HG02678 (cell line): ENCODE measurements around the gene PRDM15.
"Not testable (repeated sequence)": the region's sequence is repeated elsewhere in the genome, so short reads cannot be mapped to it uniquely, and the experiment has no call there.

Source experiments
- ATAC-seq: cut with Tn5 transposase; IDR thresholded peaks from one replicate; pipeline ENCODE4 v1.9.1; 2021; ENCODE audit warnings: mild to moderate bottlenecking, moderate library complexity; ENCODE audit not compliant: unreplicated experiment

PRDM15 gene

DNA sequence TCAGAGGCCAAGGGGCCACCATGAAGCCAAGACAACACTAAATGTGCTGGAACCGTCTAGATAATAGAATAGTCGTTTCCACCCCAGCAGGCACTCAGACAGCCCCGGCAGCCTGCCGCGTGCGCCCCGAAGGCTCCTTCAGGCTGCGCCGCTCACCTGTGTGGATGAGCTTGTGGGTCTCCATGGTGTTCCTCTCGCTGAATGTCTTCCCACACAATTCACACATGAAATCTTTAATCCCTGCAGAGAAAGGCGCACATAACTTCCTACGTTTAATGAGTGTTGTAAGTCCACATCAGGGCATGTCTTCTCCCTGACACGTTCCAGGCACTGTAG lies 68.6 kb downstream of the PRDM15 start:
- ATAC-seq = no peak

GRCh38 chr21:41809891-41810596 lies 69.1 kb downstream of the PRDM15 start:
- no peak for ATAC-seq

- ATAC-seq = no peak
Observed at GRCh38 chr21:41808846-41809245, 70.3 kb downstream of the PRDM15 start.

DNA sequence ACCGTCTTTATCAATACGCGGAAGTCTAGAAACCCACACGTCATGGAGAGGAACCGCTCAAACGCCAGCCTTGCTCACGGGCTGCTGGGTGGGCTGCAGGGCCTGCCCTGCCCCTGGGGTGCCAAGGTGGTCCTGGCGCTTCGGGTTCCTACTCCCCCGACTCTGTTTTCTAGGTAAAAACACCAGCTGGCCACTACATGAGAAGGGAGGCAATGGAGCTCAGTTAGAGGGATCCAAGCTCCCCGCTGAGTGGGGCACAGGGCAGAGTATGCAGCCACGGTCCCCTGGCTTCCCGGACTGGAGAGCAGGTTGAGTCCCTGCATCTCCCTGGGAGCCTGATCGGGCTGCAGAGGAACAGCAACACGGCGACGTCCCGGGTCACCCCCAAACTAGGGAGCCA lies 71.0 kb downstream of the PRDM15 start:
- ATAC-seq = no peak

DNA sequence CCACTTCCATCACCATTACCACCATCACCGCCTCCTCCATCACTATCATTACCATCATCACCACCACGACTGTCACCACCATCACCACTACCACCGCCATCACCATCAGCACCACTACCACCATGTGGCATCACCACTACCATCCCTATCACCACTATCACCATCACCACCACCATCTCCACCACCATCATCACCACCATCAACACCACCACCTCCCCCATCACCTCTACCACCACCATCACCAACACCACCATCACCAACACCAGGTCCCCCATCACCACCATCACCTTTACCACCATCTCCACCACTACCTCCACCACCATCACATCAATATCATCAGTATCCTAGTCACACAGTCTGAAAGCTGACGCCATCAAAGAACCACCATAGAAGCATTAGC lies 72.4 kb downstream of the PRDM15 start:
- no peak for ATAC-seq

- no peak for ATAC-seq
Observed at GRCh38 chr21:41805643-41806042, 73.5 kb downstream of the PRDM15 start.

- ATAC-seq = no peak
Observed at GRCh38 chr21:41805038-41805437, 74.1 kb downstream of the PRDM15 start.

GRCh38 chr21:41804381-41804780 lies 74.8 kb downstream of the PRDM15 start:
- no peak for ATAC-seq

GRCh38 chr21:41803316-41803715 lies 75.8 kb downstream of the PRDM15 start:
- ATAC-seq = no peak

DNA sequence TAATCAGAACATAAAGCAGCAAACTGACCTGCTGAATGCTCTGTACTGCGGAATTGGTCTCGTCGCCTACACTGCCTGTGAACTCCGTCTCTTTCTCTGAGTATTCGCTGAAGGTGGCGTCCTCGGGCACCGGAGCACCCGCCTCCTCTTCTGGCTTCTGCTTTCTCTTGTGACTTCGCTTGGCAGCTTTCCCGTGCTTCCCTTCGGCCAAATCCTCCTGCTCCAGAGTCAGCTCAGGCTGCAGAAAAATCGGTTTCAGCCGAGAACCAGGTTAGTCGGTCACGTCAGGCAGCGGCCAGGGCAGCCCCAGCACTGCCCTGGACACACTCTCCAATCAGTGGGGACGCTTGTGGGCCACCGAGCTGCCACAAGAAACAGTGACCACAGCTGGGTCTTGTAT lies 76.5 kb downstream of the PRDM15 start:
- no peak for ATAC-seq

- ATAC-seq = no peak
Observed at GRCh38 chr21:41802198-41802584, 77.0 kb downstream of the PRDM15 start.

DNA sequence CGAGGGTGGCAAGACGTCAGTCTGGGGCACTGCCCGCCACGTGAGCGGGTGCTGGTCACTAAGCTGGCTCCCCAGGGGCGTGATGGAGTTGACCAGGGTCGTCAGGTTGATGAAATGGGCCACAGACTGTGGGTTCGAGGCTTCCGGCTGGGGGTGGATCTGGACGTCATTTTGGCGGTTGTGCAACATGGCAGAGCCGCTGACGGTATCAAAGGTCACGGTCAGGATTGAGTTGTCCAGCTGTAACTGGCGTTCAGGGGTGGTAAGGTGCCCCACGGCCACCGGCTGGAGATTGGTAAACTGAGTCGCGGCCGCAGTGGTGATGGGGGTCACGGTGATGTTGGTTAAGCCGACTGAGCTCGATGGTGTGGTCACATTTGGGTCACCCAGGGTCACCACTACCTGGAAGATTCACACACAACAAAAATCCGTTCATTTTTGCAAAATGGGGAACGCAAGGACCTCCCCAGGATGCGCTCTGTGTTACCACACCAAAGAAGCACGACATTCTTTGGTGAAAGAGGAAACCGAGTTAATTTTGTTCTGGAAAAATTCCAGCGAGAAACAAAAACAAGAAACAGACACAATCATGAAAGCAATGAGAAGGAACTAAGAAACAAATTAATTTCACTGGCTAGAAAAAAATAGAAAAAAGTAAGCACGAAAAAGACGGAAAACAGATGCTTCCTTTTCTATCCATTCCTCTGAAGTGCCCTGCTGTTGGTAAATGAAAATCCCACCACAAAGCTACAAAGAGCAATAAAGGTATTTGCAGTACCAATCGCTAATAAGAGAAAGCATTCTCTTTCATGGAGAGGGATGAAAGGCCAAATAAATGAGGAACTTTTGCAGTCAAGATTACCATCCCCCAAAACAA lies 77.6 kb downstream of the PRDM15 start:
- ATAC-seq = no peak

GRCh38 chr21:41800425-41801320 lies 78.5 kb downstream of the PRDM15 start:
- no peak for ATAC-seq

GRCh38 chr21:41799763-41800162 lies 79.4 kb downstream of the PRDM15 start:
- ATAC-seq = no peak

DNA sequence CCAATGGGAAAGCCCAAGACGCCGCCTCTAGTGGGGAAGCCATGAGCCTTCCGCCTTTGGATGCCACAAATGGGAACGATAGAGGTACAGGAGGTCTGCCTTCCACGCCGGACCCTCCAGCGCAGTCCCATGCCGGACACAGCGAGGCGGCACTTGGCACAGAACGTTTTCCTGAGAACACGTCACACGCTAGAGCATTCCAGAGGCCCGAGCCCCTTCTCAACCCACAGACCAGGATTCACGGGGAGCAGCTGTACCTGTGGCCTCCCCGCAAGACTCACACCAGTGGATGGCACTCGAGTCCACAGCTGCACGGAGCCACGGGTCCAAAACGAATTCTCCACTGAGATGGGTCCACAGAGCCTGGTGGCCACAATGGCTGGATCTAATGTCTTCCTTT lies 80.8 kb downstream of the PRDM15 start:
- ATAC-seq = no peak

DNA sequence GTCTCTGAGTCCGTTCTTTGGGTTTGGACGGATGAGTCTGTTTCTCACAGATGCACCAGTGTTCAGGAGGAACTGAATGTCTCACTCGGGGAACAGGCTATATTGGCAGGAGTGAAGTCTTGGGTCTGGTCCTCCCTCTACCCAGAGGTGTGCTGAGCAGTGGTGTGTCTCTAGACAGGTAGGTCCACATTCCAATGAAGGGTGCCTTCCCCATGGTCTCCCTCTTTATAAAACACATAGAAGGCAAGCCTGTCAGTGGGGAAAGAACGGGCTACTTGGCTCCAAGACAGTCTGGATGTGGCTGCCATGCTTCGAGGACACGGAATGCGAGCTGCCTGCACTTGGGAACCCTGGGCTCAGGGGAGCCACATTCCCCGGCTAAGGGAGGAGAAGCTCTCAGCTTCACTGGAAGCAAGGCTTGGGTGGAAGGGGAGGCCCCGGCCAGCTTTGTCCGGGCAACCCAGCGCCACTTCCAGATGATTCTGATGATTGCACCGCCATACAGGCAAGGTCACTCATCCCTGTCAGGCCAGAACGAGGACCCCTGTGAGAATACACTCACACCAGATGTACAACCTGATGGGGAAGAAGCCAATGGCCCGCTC lies 82.6 kb downstream of the PRDM15 start:
- no peak for ATAC-seq

DNA sequence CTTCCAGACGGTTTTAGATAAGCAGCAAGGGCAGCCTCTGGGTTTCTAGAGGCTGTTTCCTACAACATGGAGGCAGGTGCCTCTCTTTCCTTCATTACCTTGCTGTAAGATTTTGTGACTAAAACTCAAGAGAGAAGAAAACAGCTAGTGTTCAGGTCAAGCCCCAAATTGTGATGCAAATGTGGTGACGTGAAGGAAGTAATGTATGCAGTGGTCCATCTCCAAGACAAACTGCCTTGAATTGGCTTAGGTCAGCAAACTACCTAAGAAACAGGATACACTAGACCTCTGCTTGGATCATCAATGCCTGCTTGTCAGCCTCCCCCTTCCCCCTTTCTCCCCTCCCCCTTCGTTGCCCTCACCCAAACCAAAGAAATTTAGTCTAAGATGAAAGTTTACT lies 83.4 kb downstream of the PRDM15 start:
- no peak for ATAC-seq

DNA sequence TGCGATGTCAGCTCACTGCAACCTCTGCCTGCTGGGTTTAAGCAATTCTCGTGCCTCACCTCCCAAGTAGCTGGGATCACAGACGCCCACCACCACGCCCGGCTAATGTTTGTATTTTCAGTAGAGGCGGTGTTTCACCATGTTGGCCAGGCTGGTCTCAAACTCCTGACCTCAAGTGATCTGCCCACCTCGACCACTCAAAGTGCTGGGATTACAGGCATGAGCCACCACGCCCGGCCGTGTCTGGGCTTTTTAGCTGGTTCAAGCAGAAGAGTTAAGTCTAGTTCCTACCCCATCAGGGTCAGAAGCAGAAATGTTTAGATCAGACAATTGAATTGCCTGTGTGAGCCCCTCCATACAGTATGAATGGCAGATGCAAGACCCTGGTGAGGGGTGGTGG lies 84.5 kb downstream of the PRDM15 start:
- ATAC-seq = no peak

- ATAC-seq = no peak
Observed at GRCh38 chr21:41792711-41793110, 86.4 kb downstream of the PRDM15 start.

- no peak for ATAC-seq
Observed at GRCh38 chr21:41786509-41786987, 92.6 kb downstream of the PRDM15 start.

DNA sequence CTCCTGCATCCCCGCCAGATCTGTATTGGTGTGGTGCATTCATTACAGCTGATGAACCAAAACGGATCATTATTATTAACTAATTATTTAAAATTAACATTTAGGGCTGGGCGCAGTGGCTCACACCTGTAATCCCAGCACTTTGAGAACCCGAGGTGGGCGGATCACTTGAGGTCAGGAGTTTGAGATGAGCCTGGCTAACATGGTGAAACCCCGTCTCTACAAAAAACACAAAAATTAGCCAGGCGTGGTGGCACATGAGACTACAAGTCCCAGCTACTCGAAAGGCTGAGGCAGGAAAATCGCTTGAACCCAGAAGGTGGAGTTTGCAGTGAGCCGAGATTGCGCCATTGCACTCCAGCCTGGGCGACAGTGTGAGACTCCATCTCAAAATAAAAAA lies 93.9 kb downstream of the PRDM15 start:
- ATAC-seq = not testable (repeated sequence)
